Fibroblast of the aortic adventitia (primary cell): Measurements from ENCODE around the gene ASTN1. TPM values are rescaled to one million over a fixed set of nuclear protein-coding genes. Genes with fewer than 3 reads are reported as not detected.
A peak's percentile ranks its signal among the peaks of the same experiment; 100 is the strongest.

Experiments used
- DNase-seq: peaks from one replicate; pipeline ENCODE4 v3.0.0-alpha.2; 2010; ENCODE audit warnings: low read depth
- H3K4me3 ChIP-seq: 2 replicates; pipeline ENCODE4 v1.5.1; 2011; ENCODE audit warnings: low read depth, mild to moderate bottlenecking, control low read depth, low read length, moderate library complexity
- CTCF ChIP-seq: IDR thresholded peaks from 2 replicates; pipeline ENCODE4 v1.5.1; 2011; ENCODE audit warnings: mild to moderate bottlenecking, low read length, control low read depth, inconsistent platforms; ENCODE audit not compliant: insufficient read depth
- total RNA-seq: library from RNA; depleted of rRNA; stranded (reverse); fragments of >200 nt; gene quantifications from 2 replicates; pipeline ENCODE4 v1.2.3, GENCODE V29; 2012; ENCODE audit warnings: low replicate concordance

Gene ASTN1
- total RNA-seq, 1 donor: under 0.01 TPM

- DNase-seq: no peak
- TF ChIP-seq CTCF: no peak
- H3K4me3 ChIP-seq: peak overlapping the region; percentile 41
Observed at GRCh38 chr1:177181280-177181630, 16.7 kb upstream of the ASTN1 start.

GRCh38 chr1:177174921-177175634 is 10.6 kb upstream of the ASTN1 start:
- H3K4me3 ChIP-seq: no peak overlapping the region
- no peak for TF ChIP-seq CTCF
- no peak for DNase-seq

- TF ChIP-seq CTCF: no peak
- H3K4me3 ChIP-seq: no peak overlapping the region
- no peak for DNase-seq
Observed at GRCh38 chr1:177173976-177174375, 9.5 kb upstream of the ASTN1 start.

GRCh38 chr1:177172866-177173265 is 8.4 kb upstream of the ASTN1 start:
- DNase-seq: no peak
- no peak for TF ChIP-seq CTCF

GRCh38 chr1:177172272-177172671 is 7.8 kb upstream of the ASTN1 start:
- no peak for TF ChIP-seq CTCF
- no peak overlapping the region for H3K4me3 ChIP-seq
- no peak for DNase-seq

More at GRCh38 chr1:177172866-177173265, 8.4 kb upstream of the ASTN1 start:
- H3K4me3 ChIP-seq: no peak overlapping the region

GRCh38 chr1:177171536-177172123 is 7.1 kb upstream of the ASTN1 start:
- no peak for TF ChIP-seq CTCF
- DNase-seq: peak; percentile 26
- H3K4me3 ChIP-seq: no peak overlapping the region
